HepG2 (cell line): ENCODE measurements around the gene ZNF217.

Experiments used
- CREB1 ChIP-seq, 2 experiments: fragments of 450-650 bp in 1 of 2; IDR thresholded peaks; 2 replicates each; pipeline ENCODE4 v1.6.1; 2016 to 2017; ENCODE audit warnings: control low read depth in 1 of 2, mild to moderate bottlenecking in 1 of 2, missing compliant biosample characterization in 1 of 2, missing genetic modification characterization in 1 of 2
- MIER3 ChIP-seq: IDR thresholded peaks from 2 replicates; pipeline ENCODE4 v1.6.1; 2016; ENCODE audit warnings: missing compliant biosample characterization, borderline replicate concordance
- NFIC ChIP-seq: IDR thresholded peaks from 2 replicates; pipeline ENCODE4 v1.6.1; 2012; ENCODE audit warnings: mild to moderate bottlenecking, low read length, inconsistent platforms
- ZFP1 ChIP-seq: IDR thresholded peaks from 2 replicates; pipeline ENCODE4 v1.6.1; 2016
- TF ChIP-seq, protein P1 (sequence below): IDR thresholded peaks from 2 replicates; pipeline ENCODE4 v1.6.1; 2016; ENCODE audit warnings: low read depth, missing genetic modification reagents, missing compliant biosample characterization
- TF ChIP-seq, protein P2 (sequence below): sonication (generic); formaldehyde crosslinking; IDR thresholded peaks from 2 replicates; pipeline ENCODE4 v1.4.0; 2020; ENCODE audit warnings: low read depth, missing genetic modification reagents

DNA sequence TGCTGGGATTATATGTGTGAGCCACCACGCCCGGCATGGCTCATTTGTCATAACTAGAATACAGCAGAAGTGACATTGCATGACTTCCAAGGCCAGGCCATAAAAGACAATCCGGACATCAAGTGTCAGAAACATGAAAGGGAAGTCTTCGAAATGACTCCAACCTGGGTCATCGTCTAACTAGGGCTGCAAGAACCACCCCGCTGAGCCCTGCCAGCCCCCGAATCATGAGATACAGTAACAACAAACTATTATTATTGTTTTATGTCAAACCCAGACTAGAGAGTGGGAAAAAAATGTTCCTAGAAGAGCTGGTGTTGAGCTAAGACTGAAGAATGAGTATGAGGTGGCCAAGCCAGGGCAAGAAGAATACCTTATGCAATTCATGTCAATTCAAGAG, 59.6 kb downstream of the ZNF217 start:
- no peak for TF ChIP-seq MIER3
- TF ChIP-seq NFIC: no peak
- no peak for TF ChIP-seq CREB1 (IDR thresholded peaks at IDR 0.05)
- TF ChIP-seq CREB1 (CRISPR knock-in tag; IDR thresholded peaks at IDR 0.05): no peak
- TF ChIP-seq, protein P1, sequence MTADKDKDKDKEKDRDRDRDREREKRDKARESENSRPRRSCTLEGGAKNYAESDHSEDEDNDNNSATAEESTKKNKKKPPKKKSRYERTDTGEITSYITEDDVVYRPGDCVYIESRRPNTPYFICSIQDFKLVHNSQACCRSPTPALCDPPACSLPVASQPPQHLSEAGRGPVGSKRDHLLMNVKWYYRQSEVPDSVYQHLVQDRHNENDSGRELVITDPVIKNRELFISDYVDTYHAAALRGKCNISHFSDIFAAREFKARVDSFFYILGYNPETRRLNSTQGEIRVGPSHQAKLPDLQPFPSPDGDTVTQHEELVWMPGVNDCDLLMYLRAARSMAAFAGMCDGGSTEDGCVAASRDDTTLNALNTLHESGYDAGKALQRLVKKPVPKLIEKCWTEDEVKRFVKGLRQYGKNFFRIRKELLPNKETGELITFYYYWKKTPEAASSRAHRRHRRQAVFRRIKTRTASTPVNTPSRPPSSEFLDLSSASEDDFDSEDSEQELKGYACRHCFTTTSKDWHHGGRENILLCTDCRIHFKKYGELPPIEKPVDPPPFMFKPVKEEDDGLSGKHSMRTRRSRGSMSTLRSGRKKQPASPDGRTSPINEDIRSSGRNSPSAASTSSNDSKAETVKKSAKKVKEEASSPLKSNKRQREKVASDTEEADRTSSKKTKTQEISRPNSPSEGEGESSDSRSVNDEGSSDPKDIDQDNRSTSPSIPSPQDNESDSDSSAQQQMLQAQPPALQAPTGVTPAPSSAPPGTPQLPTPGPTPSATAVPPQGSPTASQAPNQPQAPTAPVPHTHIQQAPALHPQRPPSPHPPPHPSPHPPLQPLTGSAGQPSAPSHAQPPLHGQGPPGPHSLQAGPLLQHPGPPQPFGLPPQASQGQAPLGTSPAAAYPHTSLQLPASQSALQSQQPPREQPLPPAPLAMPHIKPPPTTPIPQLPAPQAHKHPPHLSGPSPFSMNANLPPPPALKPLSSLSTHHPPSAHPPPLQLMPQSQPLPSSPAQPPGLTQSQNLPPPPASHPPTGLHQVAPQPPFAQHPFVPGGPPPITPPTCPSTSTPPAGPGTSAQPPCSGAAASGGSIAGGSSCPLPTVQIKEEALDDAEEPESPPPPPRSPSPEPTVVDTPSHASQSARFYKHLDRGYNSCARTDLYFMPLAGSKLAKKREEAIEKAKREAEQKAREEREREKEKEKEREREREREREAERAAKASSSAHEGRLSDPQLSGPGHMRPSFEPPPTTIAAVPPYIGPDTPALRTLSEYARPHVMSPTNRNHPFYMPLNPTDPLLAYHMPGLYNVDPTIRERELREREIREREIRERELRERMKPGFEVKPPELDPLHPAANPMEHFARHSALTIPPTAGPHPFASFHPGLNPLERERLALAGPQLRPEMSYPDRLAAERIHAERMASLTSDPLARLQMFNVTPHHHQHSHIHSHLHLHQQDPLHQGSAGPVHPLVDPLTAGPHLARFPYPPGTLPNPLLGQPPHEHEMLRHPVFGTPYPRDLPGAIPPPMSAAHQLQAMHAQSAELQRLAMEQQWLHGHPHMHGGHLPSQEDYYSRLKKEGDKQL (CRISPR knock-in tag): no peak
- TF ChIP-seq ZFP1 (CRISPR knock-in tag): no peak
- TF ChIP-seq, protein P2, sequence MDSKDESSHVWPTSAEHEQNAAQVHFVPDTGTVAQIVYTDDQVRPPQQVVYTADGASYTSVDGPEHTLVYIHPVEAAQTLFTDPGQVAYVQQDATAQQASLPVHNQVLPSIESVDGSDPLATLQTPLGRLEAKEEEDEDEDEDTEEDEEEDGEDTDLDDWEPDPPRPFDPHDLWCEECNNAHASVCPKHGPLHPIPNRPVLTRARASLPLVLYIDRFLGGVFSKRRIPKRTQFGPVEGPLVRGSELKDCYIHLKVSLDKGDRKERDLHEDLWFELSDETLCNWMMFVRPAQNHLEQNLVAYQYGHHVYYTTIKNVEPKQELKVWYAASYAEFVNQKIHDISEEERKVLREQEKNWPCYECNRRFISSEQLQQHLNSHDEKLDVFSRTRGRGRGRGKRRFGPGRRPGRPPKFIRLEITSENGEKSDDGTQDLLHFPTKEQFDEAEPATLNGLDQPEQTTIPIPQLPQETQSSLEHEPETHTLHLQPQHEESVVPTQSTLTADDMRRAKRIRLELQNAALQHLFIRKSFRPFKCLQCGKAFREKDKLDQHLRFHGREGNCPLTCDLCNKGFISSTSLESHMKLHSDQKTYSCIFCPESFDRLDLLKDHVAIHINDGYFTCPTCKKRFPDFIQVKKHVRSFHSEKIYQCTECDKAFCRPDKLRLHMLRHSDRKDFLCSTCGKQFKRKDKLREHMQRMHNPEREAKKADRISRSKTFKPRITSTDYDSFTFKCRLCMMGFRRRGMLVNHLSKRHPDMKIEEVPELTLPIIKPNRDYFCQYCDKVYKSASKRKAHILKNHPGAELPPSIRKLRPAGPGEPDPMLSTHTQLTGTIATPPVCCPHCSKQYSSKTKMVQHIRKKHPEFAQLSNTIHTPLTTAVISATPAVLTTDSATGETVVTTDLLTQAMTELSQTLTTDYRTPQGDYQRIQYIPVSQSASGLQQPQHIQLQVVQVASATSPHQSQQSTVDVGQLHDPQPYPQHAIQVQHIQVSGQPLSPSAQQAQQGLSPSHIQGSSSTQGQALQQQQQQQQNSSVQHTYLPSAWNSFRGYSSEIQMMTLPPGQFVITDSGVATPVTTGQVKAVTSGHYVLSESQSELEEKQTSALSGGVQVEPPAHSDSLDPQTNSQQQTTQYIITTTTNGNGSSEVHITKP (CRISPR knock-in tag): no peak
